CD4-positive, alpha-beta T cell treated with Interleukin-21 for 1 hour (primary cell): Measurements from ENCODE around the gene EXOSC2.

ENCODE experiments used
- DNase-seq: peaks from one replicate; pipeline ENCODE4 v3.0.0-alpha.2; 2020

Gene EXOSC2

GRCh38 chr9:130698514-130698913 lies 4.9 kb downstream of the EXOSC2 start:
- no peak for DNase-seq

- no peak for DNase-seq
These were observed 5.5 kb downstream of the EXOSC2 start for GRCh38 chr9:130699047-130699446.

- DNase-seq = peak; percentile 71
These were observed 7.8 kb downstream of the EXOSC2 start for GRCh38 chr9:130701059-130702022.

GRCh38 chr9:130703501-130703900 lies 9.9 kb downstream of the EXOSC2 start:
- DNase-seq = no peak

- DNase-seq = peak; percentile 74
These were observed 13.8 kb downstream of the EXOSC2 start for GRCh38 chr9:130707225-130707976.

GRCh38 chr9:130710822-130711352 lies 17.3 kb downstream of the EXOSC2 start:
- DNase-seq = no peak

- DNase-seq = no peak
These were observed 17.9 kb downstream of the EXOSC2 start for GRCh38 chr9:130711469-130711868.

GRCh38 chr9:130712564-130713285 lies 19.1 kb downstream of the EXOSC2 start:
- DNase-seq = peak; percentile 96

GRCh38 chr9:130713286-130713960 lies 19.8 kb downstream of the EXOSC2 start:
- no peak for DNase-seq

- no peak for DNase-seq
These were observed 21.1 kb downstream of the EXOSC2 start for GRCh38 chr9:130714586-130715110.

- DNase-seq = no peak
These were observed 21.7 kb downstream of the EXOSC2 start for GRCh38 chr9:130715270-130715669.

- DNase-seq = no peak
These were observed 25.0 kb downstream of the EXOSC2 start for GRCh38 chr9:130718562-130718961.

- no peak for DNase-seq
These were observed 27.2 kb downstream of the EXOSC2 start for GRCh38 chr9:130720762-130721161.

- no peak for DNase-seq
These were observed 35.1 kb downstream of the EXOSC2 start for GRCh38 chr9:130728721-130729120.

- no peak for DNase-seq
These were observed 35.6 kb downstream of the EXOSC2 start for GRCh38 chr9:130729145-130729544.

- DNase-seq = no peak
These were observed 37.8 kb downstream of the EXOSC2 start for GRCh38 chr9:130731355-130731754.

- no peak for DNase-seq
These were observed 38.6 kb downstream of the EXOSC2 start for GRCh38 chr9:130732136-130732535.

- DNase-seq = no peak
These were observed 39.2 kb downstream of the EXOSC2 start for GRCh38 chr9:130732793-130733221.

GRCh38 chr9:130735566-130735965 lies 42.0 kb downstream of the EXOSC2 start:
- DNase-seq = no peak

GRCh38 chr9:130736834-130737233 lies 43.3 kb downstream of the EXOSC2 start:
- DNase-seq = no peak

- DNase-seq = no peak
These were observed 44.7 kb downstream of the EXOSC2 start for GRCh38 chr9:130738281-130738680.

- no peak for DNase-seq
These were observed 45.5 kb downstream of the EXOSC2 start for GRCh38 chr9:130739081-130739480.
